Measurements from ENCODE around the gene CRY1. TPM values are rescaled to one million over a fixed set of nuclear protein-coding genes. Genes with fewer than 3 reads are reported as not detected.
A peak's percentile ranks its signal among the peaks of the same experiment; 100 is the strongest.

Gene CRY1
- total and polyA plus RNA-seq, 2 of the 4 experiments (the other 2 are of a cell fraction) = 5.9 to 9.9 TPM

GRCh38 chr12:107042801-107043200 lies 50.5 kb downstream of the CRY1 start:
- H2BK5ac ChIP-seq (ENCODE audit: low read depth, low read length, poor library complexity, severe bottlenecking) = no peak overlapping the region
- no peak overlapping the region for H3K4me2 ChIP-seq (ENCODE audit: low read depth, low read length)
- H2BK120ac ChIP-seq (ENCODE audit: low read depth, low read length) = no peak overlapping the region
- in situ Hi-C loops (cut with MboI; ENCODE audit: low sequenced_read_pairs) = no loop called here
- H4K91ac ChIP-seq (ENCODE audit: insufficient read depth, low read depth, low read length) = no peak overlapping the region
- BruUV-seq (replicated peaks) = no TSS peak
- H3K4me1 ChIP-seq (ENCODE audit: control insufficient read depth, insufficient read depth, low read length) = no peaks in the 10 kb centered on the region
- no CpG with 5 or more reads among the region's 8 CpGs for WGBS, 2 experiments (ENCODE audit: extremely low coverage in 2 of 2, insufficient read length in 1 of 2)
- no peaks in the 10 kb centered on the region; the same call in 1 of the 2 replicates for H3K36me3 ChIP-seq (ENCODE audit: control insufficient read depth, insufficient read depth, low read length)
- H3K18ac ChIP-seq (ENCODE audit: low read depth, low read length) = no peak overlapping the region
- H2AFZ ChIP-seq (replicated peaks; ENCODE audit: low read length, poor library complexity) = peak overlapping the region; percentile 35
- POLR2A ChIA-PET (ENCODE audit: unreplicated experiment) = no interaction called here
- H3K14ac ChIP-seq (replicated peaks; ENCODE audit: low read depth, low read length) = no peak overlapping the region
- no peak overlapping the region for H4K8ac ChIP-seq (ENCODE audit: low read depth in 2 of 2, low read length in 2 of 2)
- ATAC-seq (ENCODE audit: low read depth) (no peak), DNase-seq (no peak)
- peaks cover 6% of the 10 kb centered on the region; the same call in 1 of the 2 replicates for H3K9me1 ChIP-seq (ENCODE audit: insufficient read depth, low read length)
- CTCF ChIA-PET = no interaction called here
- no peak overlapping the region for H2AK9ac ChIP-seq (replicated peaks; ENCODE audit: low read depth, low read length, poor library complexity)
- no peak overlapping the region for H3K56ac ChIP-seq (ENCODE audit: extremely low read depth, insufficient read depth, low read length)
- no peak overlapping the region for H2AK5ac ChIP-seq (ENCODE audit: low read depth, low read length)
- no peak overlapping the region for H4K5ac ChIP-seq (ENCODE audit: low read depth, low read length)
- H3K9ac ChIP-seq (ENCODE audit: low read depth, low read length) = no peak overlapping the region
- H3K27ac ChIP-seq (ENCODE audit: insufficient read depth, low read length) = no peak overlapping the region
- no peak overlapping the region for H2BK20ac ChIP-seq (ENCODE audit: low read depth, low read length)
- no peak overlapping the region for H2BK15ac ChIP-seq (ENCODE audit: low read depth, low read length)
- TF ChIP-seq MXI1 (IDR thresholded peaks at IDR 0.05; ENCODE audit: borderline replicate concordance, low read depth, low read length) (no peak), RFX5 (IDR thresholded peaks at IDR 0.05; ENCODE audit: low read depth, low read length) (no peak), MAFK (IDR thresholded peaks at IDR 0.05; ENCODE audit: low read depth, low read length) (no peak), CTCF (conservative IDR thresholded peaks at IDR 0.05; ENCODE audit: low read depth, low read length) (no peak), MAZ (IDR thresholded peaks at IDR 0.05; ENCODE audit: borderline replicate concordance, low read depth, low read length) (no peak), SMC3 (IDR thresholded peaks at IDR 0.05; ENCODE audit: low read depth, low read length) (no peak), ELK1 (IDR thresholded peaks at IDR 0.05; ENCODE audit: borderline replicate concordance, low read depth, low read length) (no peak), USF2 (IDR thresholded peaks at IDR 0.05; ENCODE audit: low read depth, low read length) (no peak), RCOR1 (IDR thresholded peaks at IDR 0.05; ENCODE audit: insufficient replicate concordance, low read length) (no peak), BHLHE40 (IDR thresholded peaks at IDR 0.05; ENCODE audit: low read depth, low read length) (no peak), POLR2A (IDR thresholded peaks at IDR 0.05; ENCODE audit: low read depth, low read length) (no peak), NFE2L2 (IDR thresholded peaks at IDR 0.05; ENCODE audit: low read depth, low read length) (no peak), FOS (IDR thresholded peaks at IDR 0.05; ENCODE audit: low read depth, low read length) (no peak), RAD21 (IDR thresholded peaks at IDR 0.05; ENCODE audit: low read length) (no peak), CHD1 (IDR thresholded peaks at IDR 0.05; ENCODE audit: low read depth, low read length) (no peak), CEBPB (IDR thresholded peaks at IDR 0.05; ENCODE audit: low read depth, low read length) (no peak)
- H4K20me1 ChIP-seq (ENCODE audit: insufficient read depth, low read length) = peaks cover 10% of the 10 kb centered on the region; the same call in 1 of the 2 replicates
- H3K9me3 ChIP-seq (ENCODE audit: control insufficient read depth, insufficient read depth, low read length) = no peaks in the 10 kb centered on the region
- intact Hi-C loops (cut with micrococcal nuclease) = no loop called here
- H3K27me3 ChIP-seq (ENCODE audit: control insufficient read depth, insufficient read depth, low read length) = no peaks in the 10 kb centered on the region
- no peak overlapping the region for H3K4me3 ChIP-seq (ENCODE audit: insufficient read depth, low read depth, low read length)
- dilution Hi-C loops (cut with HindIII; ENCODE audit: low sequenced_read_pairs, unreplicated experiment) = no loop called here
- H3K79me1 ChIP-seq (ENCODE audit: low read depth in 1 of 2, low read length in 2 of 2) = peaks cover 25 to 26% of the 10 kb centered on the region in 2 experiments
- H3K23ac ChIP-seq (ENCODE audit: low read depth, low read length) = no peak overlapping the region
- no peak overlapping the region for H3K4ac ChIP-seq (ENCODE audit: low read depth, low read length)

Data from IMR-90 (cell line).